ENCODE results near the gene TRAPPC5. TPM values are rescaled to one million over a fixed set of nuclear protein-coding genes. Genes with fewer than 3 reads are reported as not detected.

Gene TRAPPC5
- total RNA-seq: 10 to 100 TPM; 72.5 to 97.0 (median 91.1) TPM
- long read RNA-seq, donor 1, full-length matches to known transcripts: 36 of 36 reads
- long read RNA-seq, donor 1, partial matches to known transcripts: 0 of 36 reads
- long read RNA-seq, donor 1, other reads (novel, unspliced or antisense): 0 of 36 reads
- long read RNA-seq, donor 2, full-length matches to known transcripts: 54 of 55 reads
- long read RNA-seq, donor 2, partial matches to known transcripts: 0 of 55 reads
- long read RNA-seq, donor 2, other reads (novel, unspliced or antisense): 1 of 55 reads

DNA sequence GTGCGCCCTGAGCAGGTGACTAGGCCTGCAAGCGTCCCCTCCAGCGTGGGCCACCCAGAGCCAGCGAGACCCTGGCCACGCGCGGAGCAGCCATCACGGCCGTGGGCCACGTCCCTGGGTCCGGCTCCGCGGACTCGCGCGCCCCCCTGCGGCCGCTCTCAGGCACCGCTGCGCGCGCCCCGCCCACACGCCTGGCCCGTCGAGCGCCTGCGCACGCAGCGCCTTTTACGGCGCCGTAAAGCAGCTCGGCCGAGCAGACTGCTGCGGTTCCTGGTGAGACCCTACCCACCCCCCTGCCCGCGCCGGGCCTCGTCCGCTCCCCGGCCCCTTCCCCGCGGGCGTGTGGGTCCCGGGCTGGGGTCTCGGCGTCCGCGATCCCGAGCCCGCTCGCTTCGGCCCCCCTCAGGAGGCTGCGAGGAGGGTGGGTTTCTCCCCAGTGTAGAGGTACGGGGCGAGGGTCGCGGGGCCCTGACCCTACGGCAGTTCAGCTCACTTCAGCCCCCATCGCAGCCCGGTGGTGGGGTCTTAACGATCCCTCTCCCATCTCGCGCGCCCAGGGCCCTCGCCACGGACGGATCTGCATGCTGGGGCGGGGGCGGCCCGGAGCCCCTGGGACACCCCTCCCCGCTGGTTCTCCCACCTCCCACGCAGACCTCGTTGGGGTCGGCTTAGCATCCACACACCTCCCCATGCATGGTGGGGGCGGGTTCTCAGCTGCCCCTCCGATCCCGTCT, at the start of gene TRAPPC5:
Gene TRAPPC5, plus strand, starts transcription at position 228 of the 734 bp plus-strand sequence. CDS start 1,421 bp downstream, outside the sequence.
- DNase-seq (peak; percentile 90 to 94 (median 92)), ATAC-seq (peak; percentile 97)
- TF ChIP-seq, protein P1, sequence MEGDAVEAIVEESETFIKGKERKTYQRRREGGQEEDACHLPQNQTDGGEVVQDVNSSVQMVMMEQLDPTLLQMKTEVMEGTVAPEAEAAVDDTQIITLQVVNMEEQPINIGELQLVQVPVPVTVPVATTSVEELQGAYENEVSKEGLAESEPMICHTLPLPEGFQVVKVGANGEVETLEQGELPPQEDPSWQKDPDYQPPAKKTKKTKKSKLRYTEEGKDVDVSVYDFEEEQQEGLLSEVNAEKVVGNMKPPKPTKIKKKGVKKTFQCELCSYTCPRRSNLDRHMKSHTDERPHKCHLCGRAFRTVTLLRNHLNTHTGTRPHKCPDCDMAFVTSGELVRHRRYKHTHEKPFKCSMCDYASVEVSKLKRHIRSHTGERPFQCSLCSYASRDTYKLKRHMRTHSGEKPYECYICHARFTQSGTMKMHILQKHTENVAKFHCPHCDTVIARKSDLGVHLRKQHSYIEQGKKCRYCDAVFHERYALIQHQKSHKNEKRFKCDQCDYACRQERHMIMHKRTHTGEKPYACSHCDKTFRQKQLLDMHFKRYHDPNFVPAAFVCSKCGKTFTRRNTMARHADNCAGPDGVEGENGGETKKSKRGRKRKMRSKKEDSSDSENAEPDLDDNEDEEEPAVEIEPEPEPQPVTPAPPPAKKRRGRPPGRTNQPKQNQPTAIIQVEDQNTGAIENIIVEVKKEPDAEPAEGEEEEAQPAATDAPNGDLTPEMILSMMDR (IDR thresholded peaks at IDR 0.05): peak; percentile 95
- Histone ChIP-seq H3K4me1 (ENCODE audit: low read depth) (peaks cover 10% of the 10 kb centered on the region), H3K36me3 (ENCODE audit: low read depth) (no peaks in the 10 kb centered on the region), H3K9me3 (no peaks in the 10 kb centered on the region), H3K4me3 (peak within 1 kb of the TSS; percentile 100)
- intact Hi-C loops (cut with DNase I, micrococcal nuclease): loop anchor here in 1 of 2 donors (5.0 to 10.0 kb wide), 2 partner anchors 113 to 114 kb away; no protein-coding TSS in a partner anchor

DNA sequence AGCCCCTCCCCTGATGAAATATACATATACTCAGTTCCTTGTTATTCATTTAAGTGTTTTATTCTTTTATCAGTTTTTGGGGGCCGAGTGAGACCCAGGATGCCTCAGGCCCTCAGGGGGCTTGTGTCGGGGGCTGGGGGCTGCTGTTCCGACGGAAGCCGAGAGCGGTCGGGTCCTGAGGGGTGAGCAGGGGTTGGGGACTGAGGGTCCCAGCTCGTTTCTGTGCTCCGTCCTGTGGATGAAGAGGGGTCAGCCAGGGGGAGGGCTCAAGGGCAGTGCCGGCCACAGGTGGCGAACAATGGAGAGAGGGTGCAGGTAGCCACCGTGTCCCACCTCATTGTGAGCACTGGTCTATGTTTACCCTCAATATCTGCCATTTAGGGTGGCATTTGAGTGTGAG, 49.1 kb upstream of the TRAPPC5 start:
- Histone ChIP-seq H3K9me3 (no peaks in the 10 kb centered on the region), H3K4me3 (no peak overlapping the region), H3K4me1 (ENCODE audit: low read depth) (peaks cover 25% of the 10 kb centered on the region), H3K36me3 (ENCODE audit: low read depth) (peaks cover 4% of the 10 kb centered on the region)
- intact Hi-C loops (cut with DNase I, micrococcal nuclease): no loop called here
- ATAC-seq (no peak), DNase-seq (no peak)
- TF ChIP-seq, protein P1 (IDR thresholded peaks at IDR 0.05): no peak

DNA sequence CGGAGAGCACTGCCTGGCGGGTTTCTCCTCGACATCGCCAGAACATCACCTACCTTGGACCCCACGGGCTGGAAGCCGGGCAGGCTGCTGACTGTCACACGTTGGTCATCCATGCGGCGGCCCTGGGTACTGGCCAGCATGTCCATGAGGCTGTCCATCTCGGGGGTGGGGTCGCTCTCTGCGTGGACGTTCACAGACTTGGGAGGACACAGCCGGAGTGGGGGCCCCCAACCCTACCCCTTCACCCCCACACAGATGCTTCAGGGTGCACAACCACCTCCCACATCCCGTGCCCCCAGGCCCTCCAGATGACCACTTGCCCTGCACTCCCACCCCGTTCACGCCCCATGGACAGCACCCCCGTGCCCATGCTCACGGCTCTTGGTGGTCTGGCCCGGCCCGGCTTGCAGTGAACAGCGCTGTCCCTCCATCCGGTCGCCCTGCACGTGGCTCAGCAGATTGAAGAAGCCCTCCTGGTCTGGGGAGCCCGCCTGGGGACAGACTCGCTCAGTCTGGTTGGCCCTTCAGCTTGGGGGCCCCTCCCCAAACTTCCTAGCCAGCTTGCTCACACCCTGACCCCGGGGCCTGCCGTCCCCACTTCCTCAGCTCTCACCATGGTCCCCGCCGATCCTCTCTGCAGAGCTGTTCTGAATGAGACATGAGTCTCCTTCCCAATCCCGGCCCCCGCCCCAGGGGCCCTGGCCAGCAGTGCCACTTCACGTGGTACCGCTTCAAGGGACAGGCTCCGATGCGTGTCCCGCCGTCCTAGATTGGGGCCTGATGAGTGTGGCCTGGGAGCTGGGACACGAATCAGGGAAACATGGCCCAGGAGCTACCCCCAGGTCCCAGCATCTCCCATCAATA, 48.1 kb upstream of the TRAPPC5 start:
- DNase-seq: no peak
- TF ChIP-seq, protein P1 (IDR thresholded peaks at IDR 0.05): no peak
- intact Hi-C loops (cut with DNase I, micrococcal nuclease): no loop called here
- Histone ChIP-seq H3K36me3 (ENCODE audit: low read depth) (peaks cover 4% of the 10 kb centered on the region), H3K4me1 (ENCODE audit: low read depth) (peaks cover 28% of the 10 kb centered on the region), H3K4me3 (no peak overlapping the region), H3K9me3 (no peaks in the 10 kb centered on the region)
- no peak for ATAC-seq

DNA sequence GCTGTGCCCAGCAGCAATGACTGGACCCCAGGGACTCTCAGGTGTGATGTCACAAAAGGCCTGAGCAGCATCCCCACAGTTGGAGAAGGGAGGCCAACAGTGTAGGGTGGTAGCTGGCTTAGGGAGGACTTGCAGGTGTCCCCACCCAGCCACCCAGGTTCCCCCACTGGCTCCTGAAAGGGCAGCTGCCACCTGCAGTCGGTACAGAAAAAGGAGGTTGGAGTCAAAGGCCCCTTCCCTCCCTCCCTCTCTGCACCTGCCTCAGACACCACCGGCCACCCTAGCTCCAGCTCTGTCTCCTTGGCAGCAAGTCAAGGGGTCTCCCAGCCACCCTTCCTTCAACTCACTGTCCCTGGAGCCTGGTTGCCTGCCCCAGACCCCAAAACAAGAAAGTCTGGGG, 46.9 kb upstream of the TRAPPC5 start, which contains the start of gene PCP2:
Gene PCP2, minus strand, starts transcription at position 22 of the 400 bp plus-strand sequence. CDS start 262 bp downstream, outside the sequence.
- TF ChIP-seq, protein P1 (IDR thresholded peaks at IDR 0.05): no peak
- peaks cover 18% of the 10 kb centered on the region for H3K4me1 ChIP-seq (ENCODE audit: low read depth)
- H3K36me3 ChIP-seq (ENCODE audit: low read depth): peaks cover 4% of the 10 kb centered on the region
- no peak for ATAC-seq
- no peak for DNase-seq
- intact Hi-C loops (cut with DNase I, micrococcal nuclease): no loop called here
- H3K4me3 ChIP-seq: no peak within 1 kb of the TSS
- H3K9me3 ChIP-seq: no peaks in the 10 kb centered on the region

DNA sequence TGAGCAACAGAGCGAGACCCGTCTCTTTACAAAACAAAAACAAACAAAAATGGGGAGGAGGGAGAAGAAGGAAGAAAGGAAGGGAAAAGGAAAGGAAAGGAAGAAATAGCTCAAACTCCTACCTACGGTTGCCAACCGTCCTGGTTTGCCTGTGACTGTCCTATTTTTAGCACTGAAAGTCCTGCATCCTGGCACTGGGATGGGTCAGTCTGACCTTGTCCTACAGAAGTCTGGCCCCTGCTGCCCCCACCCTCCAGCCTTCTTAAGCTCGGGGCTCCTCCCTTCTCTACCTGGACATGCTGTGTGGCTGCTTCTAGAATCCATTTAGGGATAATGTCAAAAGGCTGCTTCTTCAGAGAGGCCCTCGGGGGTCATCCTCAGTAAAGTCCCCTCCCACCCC, 45.0 kb upstream of the TRAPPC5 start:
- no peak overlapping the region for H3K4me3 ChIP-seq
- ATAC-seq (no peak), DNase-seq (no peak)
- H3K36me3 ChIP-seq (ENCODE audit: low read depth): no peaks in the 10 kb centered on the region
- intact Hi-C loops (cut with DNase I, micrococcal nuclease): no loop called here
- TF ChIP-seq, protein P1 (IDR thresholded peaks at IDR 0.05): no peak
- H3K4me1 ChIP-seq (ENCODE audit: low read depth): peaks cover 9% of the 10 kb centered on the region
- H3K9me3 ChIP-seq: no peaks in the 10 kb centered on the region

All from mucosa of descending colon (tissue), 3 donors.